D721Med (cell line): ENCODE data around the gene GPC3.

Experiments used
- DNase-seq: peaks from one replicate; pipeline ENCODE4 v3.0.0; 2011; ENCODE audit warnings: low spot score; ENCODE audit not compliant: insufficient read length
- FAIRE-seq: peaks from 2 replicates; lab custom pipeline; 2011; peaks lifted over from hg19 to GRCh38; lab: Jason Lieb, UNC
- CTCF ChIP-seq: IDR thresholded peaks from 2 replicates; pipeline ENCODE4 v1.5.1; 2012; ENCODE audit warnings: mild to moderate bottlenecking, control low read depth; ENCODE audit not compliant: insufficient read depth; ENCODE audit errors: missing control alignments

Gene GPC3

GRCh38 chrX:133649651-133650050 lies 335.7 kb downstream of the GPC3 start:
- DNase-seq = no peak
- no peak for TF ChIP-seq CTCF
- FAIRE-seq = no peak

DNA sequence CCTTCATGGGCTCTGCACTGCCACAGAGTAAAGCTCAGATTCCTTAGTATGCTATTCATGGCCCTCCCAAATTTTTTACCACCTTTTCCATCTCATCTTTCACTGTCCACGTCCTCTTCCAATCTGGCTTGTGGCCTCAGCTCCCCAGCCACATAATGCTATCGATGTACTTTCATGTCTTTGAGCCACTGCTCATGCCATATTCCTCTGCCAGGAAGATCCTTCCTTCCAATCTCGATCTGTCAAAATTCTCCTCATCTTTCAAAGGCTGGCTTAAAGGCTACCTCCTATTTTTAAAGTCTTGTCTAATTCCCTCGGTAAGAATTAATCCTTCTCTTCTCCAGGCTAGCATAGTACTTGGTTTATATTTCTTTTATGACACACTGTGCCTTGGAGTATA lies 336.8 kb downstream of the GPC3 start:
- no peak for FAIRE-seq
- TF ChIP-seq CTCF = no peak
- no peak for DNase-seq

GRCh38 chrX:133646719-133647116 lies 338.7 kb downstream of the GPC3 start:
- DNase-seq (no peak), FAIRE-seq (no peak)
- TF ChIP-seq CTCF = no peak

DNA sequence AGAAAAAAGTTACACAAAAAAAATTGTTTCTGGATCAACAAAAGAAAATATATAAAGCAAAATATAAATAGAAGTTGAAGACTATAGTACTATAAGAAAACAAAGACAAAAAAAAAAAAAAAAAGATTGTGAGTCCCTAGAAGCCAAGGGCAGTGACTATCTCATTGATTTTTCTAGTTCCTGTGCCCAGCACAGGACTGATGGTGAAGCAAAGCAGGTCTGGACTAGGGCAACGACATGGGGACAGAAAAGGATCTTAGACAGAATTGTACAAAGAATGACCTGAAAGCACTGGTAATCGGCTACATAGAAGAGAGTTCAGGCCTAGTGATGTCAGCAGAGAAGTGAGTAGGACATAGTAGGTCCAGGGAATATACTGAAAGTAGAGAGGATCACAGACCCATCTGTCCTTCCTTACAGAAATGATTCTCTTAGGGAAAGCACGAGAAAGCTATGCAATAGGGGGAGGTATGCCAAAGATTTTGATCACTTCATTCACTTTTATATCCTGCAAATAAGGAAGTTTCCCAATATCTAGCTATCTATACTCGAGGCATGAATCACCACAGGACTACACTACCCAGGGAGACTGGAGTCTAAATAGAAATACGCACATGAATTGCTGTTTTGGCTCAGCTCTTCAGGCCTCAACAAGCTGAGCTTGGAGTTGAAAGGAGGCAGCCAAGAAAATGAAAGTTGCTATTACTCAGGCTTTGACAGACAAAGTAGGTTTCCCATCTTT lies 339.2 kb downstream of the GPC3 start:
- DNase-seq (no peak), FAIRE-seq (no peak)
- no peak for TF ChIP-seq CTCF

DNA sequence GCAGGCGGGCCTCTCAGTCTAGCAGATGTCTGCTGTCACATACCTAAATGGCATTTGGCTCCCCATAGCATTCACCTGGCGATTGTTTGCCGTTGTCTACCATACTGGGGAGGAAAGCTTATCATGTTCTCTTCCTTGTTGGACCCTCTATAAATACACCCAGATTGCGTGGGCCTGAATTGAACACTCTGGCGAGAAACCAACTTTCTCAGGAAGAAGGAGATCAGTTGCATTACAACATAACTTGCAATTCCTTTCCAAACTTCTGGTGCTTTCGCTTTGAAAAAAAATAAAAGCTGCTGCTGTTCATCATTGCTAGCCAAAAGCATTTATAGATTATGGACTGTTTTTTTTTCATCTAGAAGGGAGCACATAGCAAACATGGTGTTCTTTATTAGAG lies 340.1 kb downstream of the GPC3 start:
- FAIRE-seq (no peak), DNase-seq (no peak)
- TF ChIP-seq CTCF = no peak

GRCh38 chrX:133640161-133641015 lies 345.0 kb downstream of the GPC3 start:
- FAIRE-seq = no peak
- no peak for TF ChIP-seq CTCF
- no peak for DNase-seq
